Measurements from ENCODE around the gene TRUB1.
"Not testable (repeated sequence)": the region's sequence is repeated elsewhere in the genome, so short reads cannot be mapped to it uniquely, and the experiment has no call there.

TRUB1 gene

GRCh38 chr10:114937962-114938855, at the start of gene TRUB1:
TSS of gene TRUB1 (plus strand) at chr10:114938195. CDS start at chr10:114938254, 59 bp downstream.
- DNase-seq (ENCODE audit: low spot score), result peak; percentile 96

- peak; percentile 23 for DNase-seq (ENCODE audit: low spot score)
Observed at GRCh38 chr10:114893251-114893650, 44.7 kb upstream of the TRUB1 start.

- DNase-seq (ENCODE audit: low spot score), result no peak
Observed at GRCh38 chr10:114894911-114895310, 43.1 kb upstream of the TRUB1 start.

- not testable (repeated sequence) for DNase-seq (ENCODE audit: low spot score)
Observed at GRCh38 chr10:114897011-114897410, 41.0 kb upstream of the TRUB1 start.

GRCh38 chr10:114897593-114897992, 40.4 kb upstream of the TRUB1 start:
- DNase-seq (ENCODE audit: low spot score), result no peak

- no peak for DNase-seq (ENCODE audit: low spot score)
Observed at GRCh38 chr10:114899982-114900381, 38.0 kb upstream of the TRUB1 start.

GRCh38 chr10:114900658-114901057, 37.3 kb upstream of the TRUB1 start:
- DNase-seq (ENCODE audit: low spot score), result no peak

- DNase-seq (ENCODE audit: low spot score), result no peak
Observed at GRCh38 chr10:114902151-114902550, 35.8 kb upstream of the TRUB1 start.

- peak; percentile 25 for DNase-seq (ENCODE audit: low spot score)
Observed at GRCh38 chr10:114905450-114905849, 32.5 kb upstream of the TRUB1 start.

- no peak for DNase-seq (ENCODE audit: low spot score)
Observed at GRCh38 chr10:114906981-114907380, 31.0 kb upstream of the TRUB1 start.

GRCh38 chr10:114908896-114909295, 29.1 kb upstream of the TRUB1 start:
- DNase-seq (ENCODE audit: low spot score), result no peak

- no peak for DNase-seq (ENCODE audit: low spot score)
Observed at GRCh38 chr10:114911052-114911711, 26.8 kb upstream of the TRUB1 start.

GRCh38 chr10:114911801-114912469, 26.1 kb upstream of the TRUB1 start:
- DNase-seq (ENCODE audit: low spot score), result no peak

- DNase-seq (ENCODE audit: low spot score), result no peak
Observed at GRCh38 chr10:114912470-114912859, 25.5 kb upstream of the TRUB1 start.

- DNase-seq (ENCODE audit: low spot score), result no peak
Observed at GRCh38 chr10:114914560-114914959, 23.4 kb upstream of the TRUB1 start.

- no peak for DNase-seq (ENCODE audit: low spot score)
Observed at GRCh38 chr10:114915294-114915693, 22.7 kb upstream of the TRUB1 start.

- no peak for DNase-seq (ENCODE audit: low spot score)
Observed at GRCh38 chr10:114916653-114917052, 21.3 kb upstream of the TRUB1 start.

GRCh38 chr10:114917459-114917858, 20.5 kb upstream of the TRUB1 start:
- no peak for DNase-seq (ENCODE audit: low spot score)

- DNase-seq (ENCODE audit: low spot score), result no peak
Observed at GRCh38 chr10:114917927-114918672, 19.9 kb upstream of the TRUB1 start.

- no peak for DNase-seq (ENCODE audit: low spot score)
Observed at GRCh38 chr10:114920459-114920858, 17.5 kb upstream of the TRUB1 start.

GRCh38 chr10:114922003-114922402, 16.0 kb upstream of the TRUB1 start:
- no peak for DNase-seq (ENCODE audit: low spot score)

GRCh38 chr10:114923551-114923950, 14.4 kb upstream of the TRUB1 start:
- no peak for DNase-seq (ENCODE audit: low spot score)

Measured in RKO (cell line).